K562 (cell line): Measurements from ENCODE around the gene ZNF213. TPM values are rescaled to one million over a fixed set of nuclear protein-coding genes. Genes with fewer than 3 reads are reported as not detected.
A peak's percentile ranks its signal among the peaks of the same experiment; 100 is the strongest.

Source experiments
- AFF4 ChIP-seq: sonication (generic); formaldehyde crosslinking; IDR thresholded peaks from 2 replicates; pipeline ENCODE4 v1.8.0; 2023; ENCODE audit warnings: mild to moderate bottlenecking, missing genetic modification reagents
- ARID4B ChIP-seq: sonication (generic); formaldehyde crosslinking; IDR thresholded peaks from 2 replicates; pipeline ENCODE4 v1.8.0; 2022; ENCODE audit warnings: mild to moderate bottlenecking, missing genetic modification reagents
- ATF1 ChIP-seq, 2 experiments: fragments of 450-650 bp in 1 of 2; IDR thresholded peaks; 2 replicates each; pipeline ENCODE4 v1.6.1; 2016; ENCODE audit warnings: missing compliant biosample characterization in 1 of 2, missing genetic modification characterization in 1 of 2
- IRF9 ChIP-seq: fragments of 450-650 bp; IDR thresholded peaks from 2 replicates; pipeline ENCODE4 v1.6.1; 2016; ENCODE audit warnings: missing biosample characterization, missing genetic modification characterization
- PHF20 ChIP-seq: fragments of 450-650 bp; IDR thresholded peaks from 2 replicates; pipeline ENCODE4 v1.6.1; 2018; ENCODE audit not compliant: partially characterized antibody
- RUNX1 ChIP-seq: sonication (generic); IDR thresholded peaks from 2 replicates; pipeline ENCODE4 v1.6.1; 2016; ENCODE audit warnings: antibody characterized with exemption, low read depth
- STAG1 ChIP-seq: sonication (generic); formaldehyde crosslinking; IDR thresholded peaks from 2 replicates; pipeline ENCODE4 v1.5.0; 2020; ENCODE audit warnings: missing genetic modification reagents, borderline replicate concordance
- TOE1 ChIP-seq, 2 experiments: fragments of 450-650 bp in 1 of 2; sonication (generic) in 1 of 2; formaldehyde crosslinking in 1 of 2; IDR thresholded peaks; 2 replicates each; pipeline versions ENCODE4 v1.7.1 to v1.8.0; 2016 to 2022; ENCODE audit warnings: borderline replicate concordance in 2 of 2, mild to moderate bottlenecking in 2 of 2, antibody characterized with exemption in 1 of 2, inconsistent platforms in 1 of 2, low read depth in 1 of 2, missing genetic modification reagents in 1 of 2, moderate library complexity in 1 of 2
- ZBTB2 ChIP-seq: fragments of 450-650 bp; IDR thresholded peaks from 2 replicates; pipeline ENCODE4 v1.6.1; 2016; ENCODE audit warnings: antibody characterized with exemption
- ZBTB33 ChIP-seq: sonication (generic); formaldehyde crosslinking; IDR thresholded peaks from 2 replicates; pipeline ENCODE4 v1.8.1; 2023; ENCODE audit warnings: mild to moderate bottlenecking, missing genetic modification reagents
- polyA plus RNA-seq, 8 experiments: library from polyadenylated mRNA; depleted of rRNA in 4 of 8; stranded (reverse) in 5 of 8; unstranded in 3 of 8; fragments of >200 nt; fragmentation: Nextera tagmentation in 2 of 8; fragmentation: Illumina TruSeq in 1 of 8; extraction: Ambion mirVana in 2 of 8; extraction: Trizol in 1 of 8; gene quantifications; 2 replicates each; pipeline versions ENCODE4 v1.2.1 to v1.2.3, GENCODE V29; 2011 to 2014; ENCODE audit warnings: inconsistent platforms in 1 of 8, missing spikeins in 1 of 8
- total RNA-seq, 7 experiments: library from RNA; depleted of rRNA in 6 of 7; stranded (reverse); fragments of >200 nt in 6 of 7; fragmentation: Illumina TruSeq in 2 of 7; extraction: Trizol in 2 of 7; gene quantifications; 2 replicates each; pipeline versions ENCODE4 v1.2.1 to v1.2.3, GENCODE V29; 2011 to 2021; ENCODE audit warnings: low replicate concordance in 1 of 7

The ZNF213 gene
- total and polyA plus RNA-seq, 9 of the 15 experiments (the other 6 are each of a cell fraction or from before 2014, with no cell fraction given), result 0.49 to 10.0 (median 1.8) TPM

GRCh38 chr16:3129137-3130131 is 5.4 kb upstream of the ZNF213 start (continued):
- TF ChIP-seq ZBTB33 (CRISPR knock-in tag) (peak; percentile 67), STAG1 (CRISPR knock-in tag) (peak; percentile 27; the same call in 1 of the 2 replicates), ZBTB2 (no peak), AFF4 (CRISPR knock-in tag) (peak; percentile 26; the same call in 1 of the 2 replicates), PHF20 (peak; percentile 19), ARID4B (CRISPR knock-in tag) (peak; percentile 47; the same call in 1 of the 2 replicates), ATF1 (CRISPR knock-in tag; IDR thresholded peaks at IDR 0.05) (no peak), ATF1 (tag; IDR thresholded peaks at IDR 0.05) (peak; percentile 67), RUNX1 (peak; percentile 40; the same call in 1 of the 2 replicates), TOE1 (IDR thresholded peaks at IDR 0.05; ENCODE audit: borderline replicate concordance) (0 out of 2 replicates have a peak, but pooled peaks have one; percentile 29), TOE1 (CRISPR knock-in tag; IDR thresholded peaks at IDR 0.05; ENCODE audit: borderline replicate concordance, low read depth) (no peak), IRF9 (no peak)
